HG02938 (cell line): Measurements from ENCODE around the gene APOB.

ENCODE experiments used
- ATAC-seq: cut with Tn5 transposase; IDR thresholded peaks from one replicate; pipeline ENCODE4 v1.9.1; 2021; ENCODE audit warnings: mild to moderate bottlenecking, moderate library complexity; ENCODE audit not compliant: unreplicated experiment

Gene APOB

GRCh38 chr2:20986024-20986939 is 57.6 kb downstream of the APOB start:
- no peak for ATAC-seq

GRCh38 chr2:20985062-20985461 is 58.8 kb downstream of the APOB start:
- no peak for ATAC-seq

GRCh38 chr2:20984408-20984807 is 59.5 kb downstream of the APOB start:
- ATAC-seq, result no peak

GRCh38 chr2:20983844-20984243 is 60.0 kb downstream of the APOB start:
- no peak for ATAC-seq

DNA sequence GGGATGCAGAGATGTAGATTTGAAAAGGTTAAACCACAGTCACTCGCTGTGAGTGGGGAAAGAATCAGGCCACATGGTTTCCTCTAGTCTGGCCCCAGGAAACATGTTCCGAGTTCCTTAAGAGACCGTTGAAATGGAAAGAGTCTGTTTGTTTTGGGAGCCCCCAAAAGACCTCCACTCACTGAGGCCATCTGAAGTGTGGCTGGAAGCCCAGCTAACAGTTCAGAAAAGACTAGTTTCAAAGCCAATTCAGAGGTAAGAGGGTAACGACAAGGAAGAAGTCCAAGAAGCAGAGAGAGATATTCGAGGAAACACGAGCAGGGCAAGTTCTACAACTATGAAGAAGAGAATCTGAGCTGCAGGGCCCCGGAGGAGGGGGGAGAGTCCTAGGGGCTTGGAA is 61.0 kb downstream of the APOB start:
- ATAC-seq, result no peak

GRCh38 chr2:20977520-20978180 is 66.2 kb downstream of the APOB start:
- no peak for ATAC-seq

- no peak for ATAC-seq
Observed at GRCh38 chr2:20976527-20976926, 67.3 kb downstream of the APOB start.

- no peak for ATAC-seq
Observed at GRCh38 chr2:20972792-20973565, 70.9 kb downstream of the APOB start.

DNA sequence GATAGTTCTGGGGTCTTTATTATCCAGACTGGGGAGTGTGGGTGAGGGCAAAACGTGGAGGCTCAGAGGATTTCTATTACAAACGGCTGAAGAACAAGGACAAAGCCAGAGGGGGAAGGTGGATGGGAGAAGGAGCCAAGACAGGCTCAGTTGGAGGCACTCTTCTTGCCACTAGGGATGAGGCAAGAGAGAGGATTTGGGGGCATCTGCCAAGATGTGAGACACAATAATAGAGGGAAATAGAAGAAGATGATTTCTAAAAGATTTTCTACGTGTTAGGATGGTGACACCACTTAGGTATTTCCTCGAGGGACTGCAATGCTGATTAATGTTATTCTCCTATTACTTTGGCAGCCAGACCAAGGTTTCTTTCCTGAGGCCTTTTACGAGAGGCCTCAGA is 71.8 kb downstream of the APOB start:
- no peak for ATAC-seq

GRCh38 chr2:20970068-20970467 is 73.8 kb downstream of the APOB start:
- ATAC-seq, result no peak

GRCh38 chr2:20966061-20966595 is 77.7 kb downstream of the APOB start:
- no peak for ATAC-seq

DNA sequence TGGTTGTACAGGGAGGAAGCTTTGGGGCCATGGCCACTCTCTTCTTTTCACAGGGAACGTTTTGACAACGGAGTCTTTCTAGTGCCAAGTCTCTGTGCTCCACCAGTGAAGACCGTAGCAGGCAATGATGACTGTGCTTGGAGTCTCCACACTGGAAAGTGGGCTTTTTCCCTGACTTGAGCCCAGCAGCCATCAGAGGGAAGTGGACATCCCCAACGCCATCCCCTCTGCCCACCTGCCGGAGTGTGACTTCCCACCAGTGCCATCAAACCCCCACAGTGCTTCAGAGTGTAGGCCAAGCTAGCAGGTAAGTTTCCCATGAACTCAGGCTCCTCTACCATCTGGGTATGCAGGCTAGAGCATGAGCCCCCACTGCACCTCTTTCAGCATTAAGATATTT is 78.7 kb downstream of the APOB start:
- no peak for ATAC-seq

- no peak for ATAC-seq
Observed at GRCh38 chr2:20963867-20964266, 80.0 kb downstream of the APOB start.

DNA sequence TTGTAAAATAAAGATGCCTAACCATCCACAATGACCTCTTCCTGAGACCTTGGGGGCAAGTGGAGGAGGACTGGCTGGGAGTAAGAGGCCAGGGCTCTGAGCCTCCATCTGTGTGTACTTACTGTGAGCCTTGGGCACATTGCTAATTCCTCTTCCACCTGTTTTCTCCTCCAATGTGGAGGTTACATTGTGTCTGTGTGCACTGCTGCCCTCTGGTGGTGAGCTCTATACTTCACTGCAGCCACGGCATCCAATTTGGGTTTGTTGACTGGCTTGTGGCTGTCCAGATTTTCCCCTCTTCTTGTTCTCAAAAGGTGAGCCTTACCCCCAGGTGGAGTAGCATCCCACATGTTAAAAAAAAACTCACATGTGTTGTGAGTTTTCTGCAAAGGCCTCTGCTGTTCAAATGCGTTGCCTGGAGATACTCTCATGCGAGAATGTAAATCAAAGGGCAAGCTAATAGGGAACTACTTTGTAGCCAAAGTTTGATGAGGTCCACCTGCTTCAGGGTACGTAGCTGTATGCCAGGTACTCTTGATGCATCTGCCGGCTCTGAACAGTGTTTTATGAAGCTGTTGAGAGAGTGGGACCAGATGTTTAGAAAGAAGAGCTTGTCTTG is 80.8 kb downstream of the APOB start:
- peak; percentile 76 for ATAC-seq

- ATAC-seq, result no peak
Observed at GRCh38 chr2:20961858-20962257, 82.0 kb downstream of the APOB start.

DNA sequence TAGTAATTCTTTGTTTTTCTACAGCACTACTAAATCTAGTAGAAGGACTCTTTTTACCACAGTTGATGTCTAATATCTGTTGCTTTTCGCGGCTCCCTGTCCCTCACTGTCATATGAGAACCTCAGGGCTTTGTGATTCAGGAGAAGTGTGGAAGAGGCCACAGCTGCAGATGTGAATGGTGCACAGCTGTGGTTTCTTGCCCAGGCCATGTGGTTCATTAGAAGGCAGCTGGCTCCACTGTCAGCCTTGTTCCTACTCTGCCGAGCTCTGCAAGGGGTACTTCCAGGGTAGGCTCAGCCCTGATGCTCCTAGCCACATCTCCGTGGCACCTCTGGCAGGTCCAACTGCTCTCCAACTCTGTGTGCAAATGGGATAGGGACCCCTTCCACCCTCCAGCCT is 83.9 kb downstream of the APOB start:
- no peak for ATAC-seq

DNA sequence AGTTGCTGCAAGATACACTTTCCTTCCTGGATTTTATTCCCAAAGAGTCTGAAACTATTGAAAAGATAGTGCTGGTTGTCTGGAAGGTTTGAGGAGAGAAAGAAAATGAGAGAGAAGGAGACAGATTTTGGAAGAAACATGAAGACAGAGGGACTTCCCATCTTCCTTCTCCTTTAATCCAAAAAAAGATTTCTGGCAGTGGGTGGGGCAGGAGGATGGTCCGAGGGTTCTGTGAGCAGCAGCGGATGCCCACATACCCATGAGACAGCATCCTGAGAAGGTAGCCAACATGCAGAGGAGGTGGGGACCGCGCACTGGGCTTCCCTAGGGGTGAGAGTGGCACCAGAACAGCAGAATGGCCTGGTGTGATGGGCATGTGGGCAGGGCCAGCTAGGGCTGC is 84.6 kb downstream of the APOB start:
- no peak for ATAC-seq

- no peak for ATAC-seq
Observed at GRCh38 chr2:20957788-20958525, 85.9 kb downstream of the APOB start.

GRCh38 chr2:20955277-20956026 is 88.4 kb downstream of the APOB start:
- ATAC-seq, result no peak
